ENCODE measurements around the gene USP21. TPM values are rescaled to one million over a fixed set of nuclear protein-coding genes. Genes with fewer than 3 reads are reported as not detected.

Gene USP21
- polyA plus RNA-seq, 2 of the 4 experiments (the other 2 are of a cell fraction) = 22.6 to 23.6 TPM

DNA sequence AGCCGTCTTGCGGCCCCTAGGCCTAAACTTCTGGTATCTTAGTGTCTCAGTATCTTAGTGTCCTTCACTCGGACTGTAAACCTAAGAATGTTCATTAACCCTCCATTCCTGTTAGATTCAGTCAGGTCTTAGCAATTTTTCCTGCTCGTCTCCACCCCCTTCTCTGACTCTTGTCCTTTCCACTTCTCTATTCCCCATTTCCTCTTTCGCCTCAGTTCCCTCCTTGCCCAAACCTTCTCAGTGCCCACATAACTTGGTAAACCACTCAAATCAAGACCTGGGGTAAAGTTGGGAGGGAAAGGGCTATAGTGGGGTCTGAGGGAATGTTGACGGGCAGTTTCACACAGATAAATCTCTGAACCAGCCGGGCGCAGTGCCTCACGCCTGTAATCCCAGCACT lies 55.1 kb downstream of the USP21 start (continued):
- TF ChIP-seq HMGXB4 (CRISPR knock-in tag; IDR thresholded peaks at IDR 0.05; ENCODE audit: borderline replicate concordance) = no peak
- no peak for TF ChIP-seq ZC3H11A (IDR thresholded peaks at IDR 0.05)
- TF ChIP-seq BCL3 (IDR thresholded peaks at IDR 0.05) = no peak
- no peak for TF ChIP-seq FOSL2 (IDR thresholded peaks at IDR 0.05)
- no peak for TF ChIP-seq FOSL2 (CRISPR knock-in tag; IDR thresholded peaks at IDR 0.05)
- TF ChIP-seq RFX5 (IDR thresholded peaks at IDR 0.05) = no peak
- TF ChIP-seq, protein P1, sequence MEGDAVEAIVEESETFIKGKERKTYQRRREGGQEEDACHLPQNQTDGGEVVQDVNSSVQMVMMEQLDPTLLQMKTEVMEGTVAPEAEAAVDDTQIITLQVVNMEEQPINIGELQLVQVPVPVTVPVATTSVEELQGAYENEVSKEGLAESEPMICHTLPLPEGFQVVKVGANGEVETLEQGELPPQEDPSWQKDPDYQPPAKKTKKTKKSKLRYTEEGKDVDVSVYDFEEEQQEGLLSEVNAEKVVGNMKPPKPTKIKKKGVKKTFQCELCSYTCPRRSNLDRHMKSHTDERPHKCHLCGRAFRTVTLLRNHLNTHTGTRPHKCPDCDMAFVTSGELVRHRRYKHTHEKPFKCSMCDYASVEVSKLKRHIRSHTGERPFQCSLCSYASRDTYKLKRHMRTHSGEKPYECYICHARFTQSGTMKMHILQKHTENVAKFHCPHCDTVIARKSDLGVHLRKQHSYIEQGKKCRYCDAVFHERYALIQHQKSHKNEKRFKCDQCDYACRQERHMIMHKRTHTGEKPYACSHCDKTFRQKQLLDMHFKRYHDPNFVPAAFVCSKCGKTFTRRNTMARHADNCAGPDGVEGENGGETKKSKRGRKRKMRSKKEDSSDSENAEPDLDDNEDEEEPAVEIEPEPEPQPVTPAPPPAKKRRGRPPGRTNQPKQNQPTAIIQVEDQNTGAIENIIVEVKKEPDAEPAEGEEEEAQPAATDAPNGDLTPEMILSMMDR (IDR thresholded peaks at IDR 0.05) = no peak
- TF ChIP-seq RCOR1 (IDR thresholded peaks at IDR 0.05; ENCODE audit: low read depth, low read length) = no peak
- no peak for TF ChIP-seq JUN (IDR thresholded peaks at IDR 0.05)

GRCh38 chr1:161215076-161215475 lies 55.8 kb downstream of the USP21 start, which contains the start of gene FCER1G:
Gene FCER1G, plus strand, starts transcription at chr1:161215295. Its CDS starts 27 bp downstream, at chr1:161215322.
- WGBS (ENCODE audit: missing lambda C conversion rate) = 94% methylated on average over 10 of the region's 10 CpGs
- POLR2A ChIA-PET = interaction anchor here (0.6 kb wide), 1 partner anchor 11 kb away, joined by 4 read pairs; the partner anchor contains the start of gene TOMM40L
- no peak for ATAC-seq

More at GRCh38 chr1:161215076-161215475, 55.8 kb downstream of the USP21 start, which contains the start of gene FCER1G:
- no peak for DNase-seq (ENCODE audit: low read depth in 1 of 2, low spot score in 1 of 2)
- Histone ChIP-seq H3K4me3 (no peak within 1 kb of the TSS), H3K9me3 (no peaks in the 10 kb centered on the region), H3K4me2 (no peak within 1 kb of the TSS), H3K4me1 (no peaks in the 10 kb centered on the region), H3K27ac (no peak within 1 kb of the TSS)
- CTCF ChIA-PET = interaction anchor here (1.0 to 20.1 kb wide), 6 partner anchors 8 to 169 kb away, joined by 3 to 319 read pairs (median 34); partner anchors contain the start of genes CFAP126, NDUFS2 and TOMM40L
- FAIRE-seq = no peak
- TF ChIP-seq SREBF2 (IDR thresholded peaks at IDR 0.05) (no peak), FOXS1 (CRISPR knock-in tag; IDR thresholded peaks at IDR 0.05) (no peak), BHLHE40 (IDR thresholded peaks at IDR 0.05; ENCODE audit: low read depth, low read length) (no peak), ESRRA (IDR thresholded peaks at IDR 0.05; ENCODE audit: borderline replicate concordance, low read length) (no peak), ZNF302 (CRISPR knock-in tag; IDR thresholded peaks at IDR 0.05) (no peak), POLR2AphosphoS2 (conservative IDR thresholded peaks at IDR 0.05; ENCODE audit: low read length) (no peak), RCOR1 (IDR thresholded peaks at IDR 0.05; ENCODE audit: low read depth, low read length) (no peak), ZC3H11A (IDR thresholded peaks at IDR 0.05) (no peak), JUN (IDR thresholded peaks at IDR 0.05) (no peak), HEYL (CRISPR knock-in tag; IDR thresholded peaks at IDR 0.05) (no peak), GATA3 (IDR thresholded peaks at IDR 0.05; ENCODE audit: borderline replicate concordance) (no peak), HDAC2 (IDR thresholded peaks at IDR 0.05) (no peak), PHF8 (IDR thresholded peaks at IDR 0.05; ENCODE audit: borderline replicate concordance, low read depth) (no peak), KDM5A (IDR thresholded peaks at IDR 0.05) (no peak), MYC (IDR thresholded peaks at IDR 0.05; ENCODE audit: borderline replicate concordance, low read length) (no peak), RNF2 (IDR thresholded peaks at IDR 0.05; ENCODE audit: borderline replicate concordance, low read depth) (no peak), NFE2L2 (conservative IDR thresholded peaks at IDR 0.05; ENCODE audit: low read length) (no peak)
- TF ChIP-seq, protein P1 (IDR thresholded peaks at IDR 0.05) = no peak
- TF ChIP-seq, protein P2, sequence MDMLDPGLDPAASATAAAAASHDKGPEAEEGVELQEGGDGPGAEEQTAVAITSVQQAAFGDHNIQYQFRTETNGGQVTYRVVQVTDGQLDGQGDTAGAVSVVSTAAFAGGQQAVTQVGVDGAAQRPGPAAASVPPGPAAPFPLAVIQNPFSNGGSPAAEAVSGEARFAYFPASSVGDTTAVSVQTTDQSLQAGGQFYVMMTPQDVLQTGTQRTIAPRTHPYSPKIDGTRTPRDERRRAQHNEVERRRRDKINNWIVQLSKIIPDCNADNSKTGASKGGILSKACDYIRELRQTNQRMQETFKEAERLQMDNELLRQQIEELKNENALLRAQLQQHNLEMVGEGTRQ (IDR thresholded peaks at IDR 0.05) = no peak
